OCI-LY1 (cell line): ENCODE results near the gene RBMS1.

Experiments
- H2AFZ ChIP-seq: fragments of 200-600 bp; sonication (generic), shearing (Covaris generic); 2 replicates; pipeline ENCODE4 v1.6.0; 2014; ENCODE audit warnings: antibody characterized with exemption, mild to moderate bottlenecking, low read length
- H3F3A ChIP-seq: fragments of 200-600 bp; sonication (generic), shearing (Covaris generic); 2 replicates; pipeline ENCODE4 v1.6.0; 2014; ENCODE audit warnings: mild to moderate bottlenecking, antibody characterized with exemption, low read length, moderate library complexity; ENCODE audit not compliant: insufficient read depth
- H3K27ac ChIP-seq: fragments of 200-600 bp; sonication (generic); 2 replicates; pipeline ENCODE4 v1.5.1; 2014; ENCODE audit warnings: low read length, mixed run types, mild to moderate bottlenecking, low read depth; ENCODE audit not compliant: poor library complexity, severe bottlenecking
- H3K27me3 ChIP-seq: fragments of 200-600 bp; sonication (generic); 2 replicates; pipeline ENCODE4 v1.6.0; 2014; ENCODE audit warnings: antibody characterized with exemption, mild to moderate bottlenecking, low read length, moderate library complexity; ENCODE audit not compliant: insufficient read depth
- H3K36me3 ChIP-seq: fragments of 200-600 bp; sonication (generic); 2 replicates; pipeline ENCODE4 v1.6.1; 2014; ENCODE audit warnings: mild to moderate bottlenecking, antibody characterized with exemption, low read length, moderate library complexity, mixed read lengths; ENCODE audit not compliant: insufficient read depth
- H3K4me1 ChIP-seq: fragments of 200-600 bp; sonication (generic); 2 replicates; pipeline ENCODE4 v1.5.1; 2014; ENCODE audit warnings: mild to moderate bottlenecking, low read length, moderate library complexity; ENCODE audit not compliant: insufficient read depth, severe bottlenecking
- H3K4me2 ChIP-seq: fragments of 200-600 bp; sonication (generic), shearing (Covaris generic); 2 replicates; pipeline ENCODE4 v1.6.1; 2014; ENCODE audit warnings: low read length
- H3K4me3 ChIP-seq: fragments of 200-600 bp; sonication (generic); 2 replicates; pipeline ENCODE4 v1.5.1; 2014; ENCODE audit warnings: low read length, low read depth, mild to moderate bottlenecking, mixed read lengths; ENCODE audit not compliant: poor library complexity, severe bottlenecking
- H3K79me2 ChIP-seq: fragments of 200-600 bp; shearing (Covaris generic); 2 replicates; pipeline ENCODE4 v1.6.1; 2016; ENCODE audit warnings: mixed run types, low read length, mixed read lengths; ENCODE audit not compliant: insufficient read depth
- H3K9ac ChIP-seq: fragments of 200-600 bp; sonication (generic), shearing (Covaris generic); 2 replicates; pipeline ENCODE4 v1.6.1; 2014; ENCODE audit warnings: mild to moderate bottlenecking, low read length, mixed read lengths
- H3K9me2 ChIP-seq: fragments of 200-600 bp; sonication (generic), shearing (Covaris generic); 2 replicates; pipeline ENCODE4 v1.6.1; 2014; ENCODE audit warnings: low read depth, mild to moderate bottlenecking, low read length, mixed read lengths
- H3K9me3 ChIP-seq: fragments of 200-600 bp; shearing (Covaris generic); 2 replicates; pipeline ENCODE4 v1.6.1; 2014; ENCODE audit warnings: low read length, mixed read lengths
- H4K20me1 ChIP-seq: fragments of 200-600 bp; sonication (generic), shearing (Covaris generic); 2 replicates; pipeline ENCODE4 v1.6.0; 2016; ENCODE audit warnings: mild to moderate bottlenecking, low read length; ENCODE audit not compliant: insufficient read depth
- CTCF ChIP-seq: fragments of 200-600 bp; sonication (generic), shearing (Covaris generic); IDR thresholded peaks from 2 replicates; pipeline ENCODE4 v1.5.1; 2017; ENCODE audit warnings: mild to moderate bottlenecking, antibody characterized with exemption, low read length, moderate library complexity, mixed read lengths
- EZH2 ChIP-seq: fragments of 200-600 bp; sonication (generic), shearing (Covaris generic); IDR thresholded peaks from 2 replicates; pipeline ENCODE4 v1.8.0; 2017; ENCODE audit warnings: borderline replicate concordance, mixed run types, mild to moderate bottlenecking, antibody characterized with exemption, low read length, moderate library complexity, mixed read lengths

RBMS1 gene

GRCh38 chr2:160420711-160421110, 72.9 kb downstream of the RBMS1 start:
- no peaks in the 10 kb centered on the region for H3K4me1 ChIP-seq
- no peaks in the 10 kb centered on the region for H3K36me3 ChIP-seq
- no peaks in the 10 kb centered on the region for H3K79me2 ChIP-seq
- H3F3A ChIP-seq: no peaks in the 10 kb centered on the region
- H3K27me3 ChIP-seq: no peaks in the 10 kb centered on the region
- no peaks in the 10 kb centered on the region for H4K20me1 ChIP-seq
- H3K9me2 ChIP-seq: no peaks in the 10 kb centered on the region
- no peaks in the 10 kb centered on the region for H3K9me3 ChIP-seq
- no peak overlapping the region for H3K27ac ChIP-seq
- no peak for TF ChIP-seq EZH2
- TF ChIP-seq CTCF: no peak
- H3K4me3 ChIP-seq: no peak overlapping the region
- H3K4me2 ChIP-seq: no peak overlapping the region
- H2AFZ ChIP-seq: no peak overlapping the region
- no peak overlapping the region for H3K9ac ChIP-seq

GRCh38 chr2:160419776-160420505, 73.7 kb downstream of the RBMS1 start:
- no peak for TF ChIP-seq EZH2
- TF ChIP-seq CTCF: no peak
- H3K36me3 ChIP-seq: no peaks in the 10 kb centered on the region
- no peak overlapping the region for H3K4me3 ChIP-seq
- H3K9me3 ChIP-seq: no peaks in the 10 kb centered on the region
- H4K20me1 ChIP-seq: no peaks in the 10 kb centered on the region
- no peaks in the 10 kb centered on the region for H3K27me3 ChIP-seq
- no peaks in the 10 kb centered on the region for H3K4me1 ChIP-seq
- H3K79me2 ChIP-seq: no peaks in the 10 kb centered on the region
- H3K27ac ChIP-seq: no peak overlapping the region
- H3K4me2 ChIP-seq: no peak overlapping the region
- no peaks in the 10 kb centered on the region for H3K9me2 ChIP-seq
- no peak overlapping the region for H3K9ac ChIP-seq
- no peak overlapping the region for H2AFZ ChIP-seq
- no peaks in the 10 kb centered on the region for H3F3A ChIP-seq

DNA sequence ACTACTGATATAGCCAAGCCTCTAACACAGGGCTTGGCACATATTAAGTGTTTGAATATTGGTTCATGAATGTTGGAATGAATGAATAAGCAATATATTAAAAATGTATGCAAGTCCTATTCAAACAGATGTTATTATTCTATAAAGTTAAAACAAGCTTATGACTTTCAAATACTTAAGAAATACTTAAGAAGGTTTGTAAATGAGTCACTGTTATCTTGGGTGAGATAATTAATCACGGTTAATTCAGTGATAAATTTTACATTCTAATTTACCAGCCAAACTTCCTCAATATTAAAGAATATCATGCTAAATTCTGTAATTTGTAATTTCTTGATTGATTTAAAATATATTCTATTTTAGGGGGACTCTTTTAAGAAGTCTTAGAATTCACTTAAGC, 74.8 kb downstream of the RBMS1 start:
- no peaks in the 10 kb centered on the region for H3K79me2 ChIP-seq
- no peak for TF ChIP-seq CTCF
- no peak for TF ChIP-seq EZH2
- no peaks in the 10 kb centered on the region for H3K9me2 ChIP-seq
- no peak overlapping the region for H3K9ac ChIP-seq
- no peaks in the 10 kb centered on the region for H3K27me3 ChIP-seq
- H3K4me3 ChIP-seq: no peak overlapping the region
- no peak overlapping the region for H2AFZ ChIP-seq
- H3K27ac ChIP-seq: no peak overlapping the region
- H4K20me1 ChIP-seq: no peaks in the 10 kb centered on the region
- no peaks in the 10 kb centered on the region for H3K4me1 ChIP-seq
- H3K36me3 ChIP-seq: no peaks in the 10 kb centered on the region
- no peaks in the 10 kb centered on the region for H3F3A ChIP-seq
- no peaks in the 10 kb centered on the region for H3K9me3 ChIP-seq
- no peak overlapping the region for H3K4me2 ChIP-seq
